GM21723 (cell line): ENCODE data around the gene AP1S2.

Source experiments
- ATAC-seq: cut with Tn5 transposase; IDR thresholded peaks from one replicate; pipeline ENCODE4 v1.9.1; 2021; ENCODE audit warnings: mild to moderate bottlenecking, moderate library complexity; ENCODE audit not compliant: unreplicated experiment

AP1S2 gene

GRCh38 chrX:15813416-15813815 is 41.2 kb downstream of the AP1S2 start:
- ATAC-seq = no peak

- no peak for ATAC-seq
Observed at GRCh38 chrX:15812192-15812938, 42.2 kb downstream of the AP1S2 start.

- no peak for ATAC-seq
Observed at GRCh38 chrX:15808254-15808653, 46.4 kb downstream of the AP1S2 start.

- no peak for ATAC-seq
Observed at GRCh38 chrX:15804563-15804962, 50.0 kb downstream of the AP1S2 start.

GRCh38 chrX:15797707-15798106 is 56.9 kb downstream of the AP1S2 start:
- ATAC-seq = no peak

- no peak for ATAC-seq
Observed at GRCh38 chrX:15790769-15791290, 63.8 kb downstream of the AP1S2 start.

- peak; percentile 96 for ATAC-seq
Observed at GRCh38 chrX:15789979-15790768, 64.4 kb downstream of the AP1S2 start, which contains the start of gene ZRSR2. Gene ZRSR2 (plus strand): TSS chrX:15790484. CDS start chrX:15790496, 12 bp downstream.

GRCh38 chrX:15786915-15787314 is 67.7 kb downstream of the AP1S2 start:
- no peak for ATAC-seq

- ATAC-seq = no peak
Observed at GRCh38 chrX:15785176-15785750, 69.3 kb downstream of the AP1S2 start.

GRCh38 chrX:15781961-15782699 is 72.5 kb downstream of the AP1S2 start:
- ATAC-seq = peak; percentile 93
